HG02852 (cell line): ENCODE results near the gene REPIN1.

Experiments
- ATAC-seq: cut with Tn5 transposase; IDR thresholded peaks from one replicate; pipeline ENCODE4 v1.9.1; 2021; ENCODE audit warnings: mild to moderate bottlenecking, moderate library complexity; ENCODE audit not compliant: unreplicated experiment

The REPIN1 gene

GRCh38 chr7:150404805-150405583 is 36.4 kb downstream of the REPIN1 start:
- ATAC-seq = peak; percentile 49

GRCh38 chr7:150405584-150406311 is 37.1 kb downstream of the REPIN1 start:
- ATAC-seq = no peak

- ATAC-seq = no peak
These were observed 37.6 kb downstream of the REPIN1 start for GRCh38 chr7:150406312-150406566.

- peak; percentile 49 for ATAC-seq
These were observed 38.2 kb downstream of the REPIN1 start for GRCh38 chr7:150406567-150407421.

DNA sequence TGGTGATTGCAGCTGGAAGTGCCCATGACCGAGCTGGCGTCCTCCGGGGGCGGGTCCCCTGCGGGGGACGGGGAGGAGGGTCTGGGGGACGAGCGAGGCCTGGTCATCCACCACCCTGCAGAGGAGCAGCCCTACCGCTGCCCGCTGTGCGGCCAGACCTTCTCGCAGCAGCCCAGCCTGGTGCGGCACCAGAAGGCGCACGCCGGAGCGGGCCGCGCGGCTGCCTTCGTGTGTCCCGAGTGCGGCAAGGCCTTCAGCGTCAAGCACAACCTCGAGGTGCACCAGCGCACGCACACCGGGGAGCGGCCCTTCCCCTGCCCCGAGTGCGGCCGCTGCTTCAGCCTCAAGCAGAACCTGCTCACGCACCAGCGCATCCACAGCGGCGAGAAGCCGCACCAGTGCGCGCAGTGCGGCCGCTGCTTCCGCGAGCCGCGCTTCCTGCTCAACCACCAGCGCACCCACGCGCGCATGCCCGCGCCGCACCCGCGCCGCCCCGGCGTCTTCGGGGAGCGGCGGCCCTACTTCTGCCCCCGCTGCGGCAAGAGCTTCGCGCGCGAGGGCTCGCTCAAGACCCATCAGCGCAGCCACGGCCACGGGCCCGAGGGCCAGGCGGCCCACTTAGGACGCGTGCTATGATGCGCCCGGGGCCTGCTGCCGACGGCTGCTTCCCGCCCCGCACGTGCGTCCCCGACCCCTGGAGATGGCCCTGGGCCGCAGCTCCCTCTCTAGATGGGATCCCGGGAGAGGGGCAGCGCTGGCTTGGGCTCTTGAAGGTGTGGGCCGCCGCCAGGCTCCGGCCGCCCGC is 39.2 kb downstream of the REPIN1 start:
- no peak for ATAC-seq

GRCh38 chr7:150408393-150409299 is 40.0 kb downstream of the REPIN1 start:
- no peak for ATAC-seq

DNA sequence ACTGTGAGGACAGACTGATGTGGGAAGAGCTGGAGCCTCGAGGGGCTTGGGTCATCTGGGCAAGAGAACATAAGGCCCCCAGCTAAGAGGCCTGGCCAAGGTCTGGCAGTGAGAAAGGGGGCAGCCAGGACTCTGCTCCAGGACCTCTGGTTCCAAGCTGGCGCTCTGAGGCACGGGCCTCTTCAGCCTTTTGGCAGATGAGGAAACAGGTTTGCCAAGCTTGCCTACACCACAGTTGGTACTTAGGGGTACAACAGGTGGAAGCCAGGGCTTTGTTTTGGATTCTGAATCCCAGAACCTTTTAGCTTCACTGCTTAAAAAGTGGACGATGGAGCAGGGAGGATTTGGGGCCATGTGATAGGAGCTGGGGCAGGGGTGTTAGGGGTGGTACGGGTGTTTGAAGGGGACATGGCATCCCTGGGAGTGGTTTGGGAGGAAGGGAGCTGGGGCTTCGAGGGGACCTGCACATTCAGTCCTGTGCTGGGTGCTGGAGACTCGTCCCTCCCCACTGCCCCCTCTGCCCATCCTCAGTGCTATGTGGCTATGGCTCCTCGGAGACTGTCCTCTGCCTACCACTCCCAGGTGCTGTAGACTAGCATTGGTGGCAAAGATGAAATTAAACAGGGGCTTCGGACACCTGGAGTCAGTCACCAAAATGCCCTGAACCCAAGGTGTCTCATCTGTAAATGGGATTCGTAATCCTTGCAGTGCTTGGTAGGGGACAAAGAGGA is 40.8 kb downstream of the REPIN1 start:
- no peak for ATAC-seq

DNA sequence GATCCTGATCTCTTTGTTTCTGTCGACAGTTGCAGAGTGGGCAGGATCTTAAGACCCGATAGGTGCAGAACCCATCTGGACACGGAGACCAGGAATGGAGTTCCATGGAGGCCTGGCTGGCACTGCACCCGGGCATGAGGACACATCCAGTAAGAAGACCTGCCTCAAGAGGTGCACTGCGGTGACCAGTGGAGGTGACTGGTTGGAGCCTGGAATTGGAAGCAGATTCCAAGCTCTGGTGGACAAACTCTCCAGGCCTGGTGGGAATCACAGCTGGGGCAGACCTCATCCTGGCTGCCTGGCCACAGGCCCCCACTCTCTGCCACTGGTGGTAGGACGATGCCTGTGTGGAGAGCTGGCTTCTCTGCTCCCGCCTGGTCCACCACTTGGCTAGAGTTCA is 41.5 kb downstream of the REPIN1 start:
- no peak for ATAC-seq

DNA sequence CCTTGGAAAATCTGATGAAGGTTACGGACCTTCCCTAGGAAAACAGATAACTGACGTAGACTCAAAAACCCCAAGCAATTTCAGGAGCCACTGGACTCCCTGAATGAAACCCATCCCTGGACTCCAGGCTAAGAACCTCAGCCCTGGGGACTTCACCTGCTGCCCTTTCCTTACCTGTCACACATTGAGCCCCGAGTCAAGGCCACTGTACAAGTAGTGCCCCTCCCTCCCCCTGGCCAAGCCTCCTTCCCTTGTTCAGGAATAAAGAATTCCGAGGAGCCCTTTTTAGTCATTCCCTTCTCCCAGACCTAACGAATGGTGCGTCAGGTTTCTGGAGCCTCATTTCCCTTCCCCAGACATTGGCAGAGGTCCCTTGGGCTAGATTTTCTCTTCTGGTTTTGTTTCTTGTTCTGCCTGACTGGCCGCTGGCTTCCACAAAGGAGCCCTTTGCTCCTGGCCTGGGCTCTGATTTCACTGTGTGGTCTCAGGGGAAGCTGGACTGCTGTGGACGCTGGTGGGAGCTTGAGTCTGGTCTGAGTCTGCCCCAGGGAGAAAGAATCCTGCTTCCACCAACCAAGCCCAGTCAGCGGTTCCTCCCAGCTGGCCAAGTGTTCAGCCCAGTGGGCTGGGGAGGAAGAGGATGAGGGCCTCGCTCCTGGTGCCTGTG is 42.2 kb downstream of the REPIN1 start:
- no peak for ATAC-seq

- no peak for ATAC-seq
These were observed 43.0 kb downstream of the REPIN1 start for GRCh38 chr7:150411606-150412005.

DNA sequence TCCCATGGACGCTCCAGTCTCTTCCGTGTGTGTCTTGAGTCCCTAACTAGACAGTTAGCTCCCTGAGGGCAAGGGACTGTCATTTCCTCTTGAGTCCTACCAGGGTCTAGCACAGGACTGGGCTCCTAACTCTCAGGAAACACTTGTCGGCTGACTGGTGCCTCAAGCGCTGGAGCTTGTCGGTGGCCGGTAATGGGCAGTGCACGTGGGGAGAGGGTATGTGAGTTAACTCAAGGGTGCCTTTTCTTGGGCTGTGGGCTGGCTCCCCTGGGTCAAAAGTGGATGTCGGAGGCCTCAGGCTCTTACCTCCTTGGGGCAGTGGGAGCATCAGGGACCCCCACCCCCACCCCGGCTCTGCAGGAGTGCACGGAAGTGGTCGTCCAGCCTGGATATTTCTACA is 43.4 kb downstream of the REPIN1 start:
- no peak for ATAC-seq

GRCh38 chr7:150412518-150413488 is 44.2 kb downstream of the REPIN1 start:
- ATAC-seq = no peak

DNA sequence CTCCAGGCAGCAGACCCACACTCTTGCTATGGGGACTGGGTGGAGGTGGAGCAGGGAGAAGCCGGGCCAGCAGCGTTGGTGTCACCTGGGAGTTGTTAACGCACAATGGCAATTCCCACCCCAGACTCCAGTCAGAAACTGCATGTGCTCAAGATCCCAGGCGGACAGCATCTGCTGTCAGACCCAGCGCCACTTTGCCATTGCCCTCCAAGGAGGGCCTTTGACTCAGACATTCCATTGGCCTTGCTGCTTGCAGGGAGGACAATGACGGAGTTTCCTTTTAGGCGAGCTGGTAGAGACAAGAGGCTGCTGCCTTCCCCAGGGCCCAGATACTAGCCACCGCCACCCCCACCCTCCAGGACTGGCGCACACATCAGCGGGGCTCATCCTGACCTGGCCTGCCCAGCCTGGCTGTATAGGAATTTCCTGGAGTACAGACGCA is 45.0 kb downstream of the REPIN1 start:
- no peak for ATAC-seq

DNA sequence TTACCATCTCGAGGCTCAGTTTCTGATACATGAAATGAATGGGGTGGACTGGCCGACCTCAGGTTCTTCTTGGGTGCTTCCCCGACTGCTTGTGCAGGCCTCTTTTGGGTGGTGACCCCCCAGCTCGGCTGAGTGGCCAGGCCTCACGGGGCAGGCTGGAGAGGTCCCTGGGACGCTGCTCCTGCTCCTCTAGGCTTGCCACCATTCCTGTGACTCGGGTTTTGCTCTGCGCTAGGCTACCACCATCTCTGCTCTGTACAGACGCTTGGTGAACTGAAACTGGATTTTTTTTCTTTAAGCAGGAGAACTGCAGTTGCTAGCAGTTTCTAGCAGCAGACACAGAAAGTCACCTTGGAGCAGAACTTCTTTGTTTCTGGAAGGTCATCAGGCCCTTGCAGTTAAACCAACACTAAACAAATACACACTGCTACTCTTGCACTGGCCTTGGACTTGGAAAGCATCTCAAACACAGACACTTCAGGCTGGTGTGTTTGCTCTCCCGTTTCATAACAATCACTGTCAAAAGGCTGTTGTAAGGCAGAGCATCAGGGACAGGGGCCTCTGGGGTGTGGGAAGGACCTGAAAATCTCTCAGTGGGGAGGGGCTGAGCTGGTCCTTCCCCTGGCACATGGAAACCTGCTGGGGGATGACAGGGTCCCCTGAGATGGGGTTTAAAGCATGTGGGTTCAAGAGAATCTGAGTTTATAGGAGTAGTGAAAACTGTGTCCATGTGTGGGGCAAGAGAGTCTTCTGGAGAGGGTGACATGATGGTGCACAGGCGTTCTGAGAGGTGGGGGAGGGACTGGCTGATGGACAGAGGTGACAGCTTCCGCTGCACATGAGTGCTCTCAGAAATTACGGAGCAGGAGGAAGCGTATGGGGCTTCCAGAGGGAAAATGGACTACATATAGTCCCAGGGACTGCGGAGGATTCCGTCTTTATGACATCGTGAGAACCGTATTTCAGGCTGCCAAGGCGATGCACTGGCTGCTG is 46.8 kb downstream of the REPIN1 start:
- no peak for ATAC-seq

- ATAC-seq = no peak
These were observed 48.6 kb downstream of the REPIN1 start for GRCh38 chr7:150417239-150417638.

DNA sequence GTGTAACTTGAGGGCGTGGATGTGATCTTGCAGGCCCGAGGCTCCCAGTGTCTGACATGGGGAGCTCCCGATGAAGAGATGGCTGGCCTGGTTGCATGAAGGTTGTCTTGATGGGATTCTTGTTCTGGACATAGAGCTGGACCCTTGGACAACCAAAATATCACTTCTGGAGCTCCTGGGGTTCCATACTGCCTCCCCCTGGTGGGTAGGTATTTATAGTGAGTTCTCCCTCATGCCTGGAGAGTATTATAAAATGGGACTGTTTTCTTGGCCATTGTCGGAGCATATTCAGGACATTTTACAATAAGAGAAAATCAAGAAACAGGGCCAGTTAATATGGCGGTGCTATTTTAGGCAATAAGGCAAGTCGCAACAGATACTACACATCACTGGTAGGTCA is 49.2 kb downstream of the REPIN1 start:
- ATAC-seq = no peak
